GM18873 (cell line): ENCODE data around the gene CYBRD1.
"Not testable (repeated sequence)": the region's sequence is repeated elsewhere in the genome, so short reads cannot be mapped to it uniquely, and the experiment has no call there.

Experiments
- ATAC-seq: cut with Tn5 transposase; IDR thresholded peaks from one replicate; pipeline ENCODE4 v1.9.1; 2021; ENCODE audit warnings: mild to moderate bottlenecking, moderate library complexity, moderate number of reproducible peaks; ENCODE audit not compliant: unreplicated experiment, low FRiP score

The CYBRD1 gene

GRCh38 chr2:171522052-171522787 is at the start of gene CYBRD1:
Gene CYBRD1, plus strand, starts transcription at chr2:171522474. Its CDS starts 72 bp downstream, at chr2:171522546.
- ATAC-seq, result peak; percentile 35

- no peak for ATAC-seq
These were observed 46.3 kb upstream of the CYBRD1 start for GRCh38 chr2:171475979-171476378.

- ATAC-seq, result no peak
These were observed 43.9 kb upstream of the CYBRD1 start for GRCh38 chr2:171478345-171478744.

GRCh38 chr2:171479154-171479814 is 43.0 kb upstream of the CYBRD1 start:
- peak; percentile 58 for ATAC-seq

GRCh38 chr2:171480908-171481307 is 41.4 kb upstream of the CYBRD1 start:
- ATAC-seq, result no peak

GRCh38 chr2:171482308-171482707 is 40.0 kb upstream of the CYBRD1 start:
- no peak for ATAC-seq

- ATAC-seq, result no peak
These were observed 39.4 kb upstream of the CYBRD1 start for GRCh38 chr2:171482877-171483276.

GRCh38 chr2:171483793-171484192 is 38.5 kb upstream of the CYBRD1 start:
- no peak for ATAC-seq

GRCh38 chr2:171485116-171485515 is 37.2 kb upstream of the CYBRD1 start:
- ATAC-seq, result no peak

- ATAC-seq, result no peak
These were observed 35.1 kb upstream of the CYBRD1 start for GRCh38 chr2:171487201-171487600.

GRCh38 chr2:171487803-171488259 is 34.4 kb upstream of the CYBRD1 start:
- no peak for ATAC-seq

GRCh38 chr2:171490577-171490976 is 31.7 kb upstream of the CYBRD1 start:
- no peak for ATAC-seq

- ATAC-seq, result no peak
These were observed 31.0 kb upstream of the CYBRD1 start for GRCh38 chr2:171491292-171491691.

GRCh38 chr2:171492664-171493063 is 29.6 kb upstream of the CYBRD1 start:
- no peak for ATAC-seq

- ATAC-seq, result not testable (repeated sequence)
These were observed 24.6 kb upstream of the CYBRD1 start for GRCh38 chr2:171497664-171498063.

- ATAC-seq, result no peak
These were observed 16.9 kb upstream of the CYBRD1 start for GRCh38 chr2:171505374-171505773.

GRCh38 chr2:171509945-171510731 is 12.1 kb upstream of the CYBRD1 start:
- ATAC-seq, result peak; percentile 72

GRCh38 chr2:171512014-171512413 is 10.3 kb upstream of the CYBRD1 start:
- no peak for ATAC-seq

GRCh38 chr2:171512683-171513195 is 9.5 kb upstream of the CYBRD1 start:
- ATAC-seq, result no peak

- no peak for ATAC-seq
These were observed 8.5 kb upstream of the CYBRD1 start for GRCh38 chr2:171513719-171514160.
